Measurements from ENCODE around the gene TMCC2. TPM values are rescaled to one million over a fixed set of nuclear protein-coding genes. Genes with fewer than 3 reads are reported as not detected.

Gene TMCC2, protein sequence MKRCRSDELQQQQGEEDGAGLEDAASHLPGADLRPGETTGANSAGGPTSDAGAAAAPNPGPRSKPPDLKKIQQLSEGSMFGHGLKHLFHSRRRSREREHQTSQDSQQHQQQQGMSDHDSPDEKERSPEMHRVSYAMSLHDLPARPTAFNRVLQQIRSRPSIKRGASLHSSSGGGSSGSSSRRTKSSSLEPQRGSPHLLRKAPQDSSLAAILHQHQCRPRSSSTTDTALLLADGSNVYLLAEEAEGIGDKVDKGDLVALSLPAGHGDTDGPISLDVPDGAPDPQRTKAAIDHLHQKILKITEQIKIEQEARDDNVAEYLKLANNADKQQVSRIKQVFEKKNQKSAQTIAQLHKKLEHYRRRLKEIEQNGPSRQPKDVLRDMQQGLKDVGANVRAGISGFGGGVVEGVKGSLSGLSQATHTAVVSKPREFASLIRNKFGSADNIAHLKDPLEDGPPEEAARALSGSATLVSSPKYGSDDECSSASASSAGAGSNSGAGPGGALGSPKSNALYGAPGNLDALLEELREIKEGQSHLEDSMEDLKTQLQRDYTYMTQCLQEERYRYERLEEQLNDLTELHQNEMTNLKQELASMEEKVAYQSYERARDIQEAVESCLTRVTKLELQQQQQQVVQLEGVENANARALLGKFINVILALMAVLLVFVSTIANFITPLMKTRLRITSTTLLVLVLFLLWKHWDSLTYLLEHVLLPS
- total RNA-seq = 1.3 and 1.8 TPM in 2 replicates

DNA sequence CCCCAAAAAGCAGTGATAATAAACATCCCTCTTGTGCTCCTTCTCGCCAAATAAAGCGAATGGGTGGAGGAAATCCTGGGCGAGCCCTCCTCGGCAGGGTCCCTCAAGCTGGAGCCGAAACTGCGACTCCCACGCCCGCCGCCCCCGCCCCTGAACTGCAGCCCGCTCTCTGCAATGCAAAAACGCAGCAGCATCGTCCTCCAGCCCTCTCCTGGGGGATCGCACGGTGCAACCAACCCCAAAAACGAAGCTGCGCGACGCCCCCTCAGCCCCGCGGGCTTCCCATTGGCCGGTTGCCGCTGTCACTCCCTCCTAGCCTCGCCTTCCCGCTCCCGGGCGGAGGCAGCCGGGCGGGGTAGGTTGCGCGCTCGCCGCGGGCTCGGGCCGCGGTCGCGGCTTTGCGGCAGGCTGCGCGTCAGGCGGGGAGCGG is at the start of gene TMCC2:
Gene TMCC2 (plus strand): TSS at position 363 of the 430 bp plus-strand sequence. CDS start 619 bp downstream, outside the sequence.

DNA sequence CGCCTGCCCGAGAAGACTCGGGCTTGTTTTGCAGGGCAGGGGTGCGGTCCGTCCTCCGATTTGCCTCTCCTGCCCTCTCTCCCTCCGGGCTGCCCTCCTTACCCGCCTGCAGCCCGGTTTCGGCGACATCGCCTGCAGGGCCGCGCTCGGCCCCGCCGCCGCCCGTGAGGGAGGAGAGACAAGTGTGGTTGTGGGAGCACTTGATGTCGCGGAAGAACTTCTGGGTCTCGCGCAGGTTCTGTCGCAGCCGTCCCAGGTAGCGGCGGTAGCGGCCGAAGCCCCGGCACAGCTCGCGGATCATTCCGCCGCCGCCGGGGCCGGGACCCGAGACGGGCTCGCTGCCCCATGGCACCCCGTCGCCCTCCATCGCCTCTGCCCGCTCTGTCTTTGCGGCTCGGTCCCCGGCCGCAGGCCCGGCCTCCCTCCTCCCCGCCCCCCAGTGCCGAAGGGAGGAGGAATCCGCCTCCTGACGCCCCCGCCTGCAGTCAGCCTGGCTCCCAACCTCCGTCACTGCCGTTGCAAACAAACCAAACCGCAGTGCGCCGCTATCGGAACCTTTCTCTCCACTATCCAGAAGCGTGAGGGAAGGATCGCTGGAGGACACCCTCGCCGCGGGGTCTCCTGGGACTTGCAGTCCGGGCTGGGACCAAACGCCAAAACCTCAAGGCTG is 16.4 kb upstream of the TMCC2 start, which contains the start of gene DSTYK:
Gene DSTYK (minus strand): TSS at position 534 of the 670 bp plus-strand sequence. CDS start 167 bp downstream, at position 367.

DNA sequence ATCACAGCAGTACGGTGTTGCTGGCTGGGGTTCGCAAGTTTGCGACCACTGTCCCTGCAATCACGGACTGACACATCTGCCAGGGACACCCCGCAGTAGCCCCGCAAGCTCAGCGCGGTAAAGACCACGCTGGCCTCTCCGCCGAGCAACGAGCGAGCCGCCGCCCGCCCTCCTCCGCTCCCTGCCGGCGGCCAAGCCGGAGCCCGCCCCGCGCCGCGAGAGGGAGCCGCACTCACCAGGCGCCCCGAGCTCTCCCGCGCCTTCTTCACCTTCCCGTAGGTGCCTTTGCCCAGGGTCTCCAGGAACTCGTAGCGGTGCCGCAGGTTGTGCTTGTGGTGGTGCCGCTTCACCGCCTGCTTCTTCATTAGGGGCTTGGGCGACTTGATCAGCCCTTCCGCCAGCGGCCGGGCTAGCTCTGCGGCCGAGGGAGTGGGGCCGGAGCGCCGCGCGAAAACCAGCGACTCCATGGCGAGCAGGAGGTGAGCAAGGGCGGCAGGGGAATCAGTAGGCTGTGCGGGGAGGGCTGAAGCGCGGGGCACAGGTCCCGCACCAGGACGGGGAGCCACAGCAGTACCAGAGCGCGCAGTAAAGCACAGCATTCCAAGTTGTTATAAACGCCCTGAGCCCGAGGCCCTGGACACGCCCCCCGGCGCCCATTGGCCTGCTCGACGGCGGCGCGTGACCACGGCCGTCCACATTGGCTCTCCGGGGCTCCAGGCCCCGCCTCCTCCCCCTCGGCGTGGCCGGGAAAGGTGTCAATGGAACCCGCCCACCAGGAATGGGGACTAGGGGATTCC is 93.6 kb downstream of the TMCC2 start, which contains the start of gene NUAK2:
Gene NUAK2 (minus strand): TSS at position 584 of the 797 bp plus-strand sequence. CDS start 117 bp downstream, at position 467.

Other genes starting within 250 kb of the TMCC2 start
- not detected in 2 replicates for gene CNTN2, start 184.7 kb upstream of the TMCC2 start, total RNA-seq
- 1.1 and 2.5 TPM in 2 replicates for gene TMEM81, start 143.5 kb upstream of the TMCC2 start, total RNA-seq
- gene RBBP5, start 106.0 kb upstream of the TMCC2 start, total RNA-seq = 14.8 and 20.4 TPM in 2 replicates
- gene DSTYK, start 16.2 kb upstream of the TMCC2 start, total RNA-seq = 19.2 and 19.8 TPM in 2 replicates
- 3.9 and 4.8 TPM in 2 replicates for gene NUAK2, start 93.8 kb downstream of the TMCC2 start, total RNA-seq
- not detected in 2 replicates for gene KLHDC8A, start 129.0 kb downstream of the TMCC2 start, total RNA-seq
- gene LEMD1, start 194.1 kb downstream of the TMCC2 start, total RNA-seq = not detected in 2 replicates
- gene BLACAT1, start 228.1 kb downstream of the TMCC2 start, total RNA-seq = under 0.01 TPM in 1 of 2 replicates, not detected in the other

Measured in smooth muscle cell of bladder (primary cell).